GM12892 (cell line): ENCODE results near the gene HDAC4.

Experiments
- POLR2A ChIP-seq: IDR thresholded peaks from 2 replicates; pipeline ENCODE4 v1.6.1; 2011; ENCODE audit warnings: low read depth, low read length, control low read depth
- POLR2AphosphoS5 ChIP-seq: IDR thresholded peaks from 2 replicates; pipeline ENCODE4 v1.6.1; 2011; ENCODE audit warnings: low read depth, low read length, control low read depth

DNA sequence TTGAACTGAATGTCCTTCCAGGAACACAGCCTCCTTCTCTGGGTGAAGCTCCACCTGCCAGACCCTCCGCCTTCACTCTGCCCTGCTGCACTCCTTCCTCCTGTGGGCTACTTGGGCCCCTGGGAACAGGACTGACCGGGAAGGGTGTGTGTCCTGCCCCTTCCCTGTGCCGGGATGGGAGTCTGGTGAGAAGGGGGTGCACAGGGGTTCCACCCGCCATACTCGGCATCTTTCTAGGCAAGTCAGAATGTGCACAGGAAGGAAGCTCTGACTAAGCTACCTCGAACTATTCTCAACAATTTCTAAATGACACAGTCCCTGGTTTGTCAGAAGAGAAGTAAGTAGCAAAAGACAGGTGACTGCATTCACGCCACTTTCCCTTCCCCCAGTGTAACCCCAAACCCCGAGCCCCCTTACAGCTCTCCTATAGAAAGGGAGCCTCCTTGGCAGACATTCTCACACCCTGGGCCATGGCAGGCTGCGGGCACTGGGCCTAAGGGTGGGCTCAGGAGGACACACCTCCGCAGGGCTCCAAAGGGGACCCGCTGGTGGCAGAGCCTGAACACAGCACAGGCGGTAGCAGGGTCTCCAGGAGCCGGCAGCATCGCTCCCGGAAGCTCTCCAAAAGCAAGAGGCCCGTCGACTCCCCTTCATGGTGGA, 184.1 kb downstream of the HDAC4 start:
- no peak for TF ChIP-seq POLR2A
- TF ChIP-seq POLR2AphosphoS5: no peak
